Measurements from ENCODE around the gene AKAP13.

AKAP13 gene

DNA sequence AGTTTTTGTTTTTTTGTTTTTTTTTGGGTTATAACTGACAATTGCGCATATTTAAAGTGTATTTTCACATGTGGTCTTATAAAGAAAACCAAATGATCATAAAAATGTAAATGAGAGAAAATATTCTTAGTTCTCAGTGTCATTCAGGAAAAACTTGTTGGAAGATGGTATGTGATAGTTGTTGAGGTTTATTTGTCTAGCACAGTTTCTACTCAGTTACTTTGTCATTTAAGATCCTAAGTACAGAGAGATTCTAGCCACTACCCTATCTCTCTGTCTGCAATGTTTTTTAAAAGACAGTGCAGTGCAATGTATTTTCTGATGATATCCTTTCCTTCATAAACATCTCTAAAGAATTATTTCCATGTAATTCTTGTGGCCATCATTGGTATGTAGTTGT is 46.1 kb downstream of the AKAP13 start:
- H3K4me3 ChIP-seq (ENCODE audit: low read length) = no peak overlapping the region
- TF ChIP-seq, protein P1, sequence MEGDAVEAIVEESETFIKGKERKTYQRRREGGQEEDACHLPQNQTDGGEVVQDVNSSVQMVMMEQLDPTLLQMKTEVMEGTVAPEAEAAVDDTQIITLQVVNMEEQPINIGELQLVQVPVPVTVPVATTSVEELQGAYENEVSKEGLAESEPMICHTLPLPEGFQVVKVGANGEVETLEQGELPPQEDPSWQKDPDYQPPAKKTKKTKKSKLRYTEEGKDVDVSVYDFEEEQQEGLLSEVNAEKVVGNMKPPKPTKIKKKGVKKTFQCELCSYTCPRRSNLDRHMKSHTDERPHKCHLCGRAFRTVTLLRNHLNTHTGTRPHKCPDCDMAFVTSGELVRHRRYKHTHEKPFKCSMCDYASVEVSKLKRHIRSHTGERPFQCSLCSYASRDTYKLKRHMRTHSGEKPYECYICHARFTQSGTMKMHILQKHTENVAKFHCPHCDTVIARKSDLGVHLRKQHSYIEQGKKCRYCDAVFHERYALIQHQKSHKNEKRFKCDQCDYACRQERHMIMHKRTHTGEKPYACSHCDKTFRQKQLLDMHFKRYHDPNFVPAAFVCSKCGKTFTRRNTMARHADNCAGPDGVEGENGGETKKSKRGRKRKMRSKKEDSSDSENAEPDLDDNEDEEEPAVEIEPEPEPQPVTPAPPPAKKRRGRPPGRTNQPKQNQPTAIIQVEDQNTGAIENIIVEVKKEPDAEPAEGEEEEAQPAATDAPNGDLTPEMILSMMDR (IDR thresholded peaks at IDR 0.05; ENCODE audit: low read depth, low read length) = no peak
- no peak for TF ChIP-seq EZH2phosphoT487 (IDR thresholded peaks at IDR 0.05; ENCODE audit: low read depth)
- no peak overlapping the region for H3K9ac ChIP-seq (ENCODE audit: low read length)
- H3K27ac ChIP-seq (ENCODE audit: low read length) = no peak overlapping the region
- H4K20me1 ChIP-seq (ENCODE audit: insufficient read depth, low read length) = peaks cover 86% of the 10 kb centered on the region
- no peaks in the 10 kb centered on the region for H3K9me3 ChIP-seq (ENCODE audit: insufficient read depth, low read length)
- no peak overlapping the region for H3K4me2 ChIP-seq (ENCODE audit: low read length)
- H2AFZ ChIP-seq (ENCODE audit: low read depth, low read length) = no peak overlapping the region
- no peaks in the 10 kb centered on the region for H3K27me3 ChIP-seq (ENCODE audit: low read depth, low read length)
- peaks cover 77% of the 10 kb centered on the region for H3K79me2 ChIP-seq (ENCODE audit: low read length)
- peaks cover 24% of the 10 kb centered on the region for H3K4me1 ChIP-seq (ENCODE audit: low read length)
- H3K36me3 ChIP-seq (replicated peaks; ENCODE audit: low read depth, low read length) = no peaks in the 10 kb centered on the region

DNA sequence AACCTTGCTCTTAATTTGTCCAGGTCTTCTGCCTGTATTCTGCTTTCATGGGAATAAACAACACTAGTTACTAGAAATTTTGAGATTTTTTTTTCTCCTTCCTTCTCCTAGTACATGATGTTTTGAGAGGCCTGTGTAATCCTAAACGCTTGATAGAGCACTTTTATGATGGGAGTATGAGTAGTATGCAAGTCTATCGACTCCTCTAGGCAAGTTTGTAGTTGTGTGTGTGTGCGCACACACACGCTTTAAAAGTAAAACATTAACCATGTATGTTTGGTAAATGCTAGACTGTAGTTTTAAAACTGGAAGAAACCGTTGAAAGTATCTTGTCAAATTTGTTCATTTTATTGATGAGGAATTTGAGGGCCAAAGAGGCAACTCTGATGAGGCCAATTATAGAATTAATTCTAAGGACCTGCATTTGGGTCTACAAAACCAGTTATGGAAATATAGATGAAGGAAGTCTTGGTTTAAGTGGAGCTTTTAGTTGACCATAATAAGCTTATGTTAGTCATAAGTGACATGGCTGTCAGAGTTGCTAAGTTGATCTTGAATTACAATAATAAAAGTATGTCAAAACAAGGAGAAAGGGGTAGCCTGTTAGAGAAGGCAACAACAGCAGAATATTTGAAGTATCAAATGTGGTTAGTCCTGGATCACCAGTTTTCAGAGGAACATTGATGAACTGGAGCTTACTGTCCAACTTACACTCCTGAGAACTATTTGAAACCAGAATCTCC is 47.1 kb downstream of the AKAP13 start:
- Histone ChIP-seq H3K4me3 (ENCODE audit: low read length) (no peak overlapping the region), H3K27me3 (ENCODE audit: low read depth, low read length) (no peaks in the 10 kb centered on the region), H3K36me3 (replicated peaks; ENCODE audit: low read depth, low read length) (no peaks in the 10 kb centered on the region), H3K4me2 (ENCODE audit: low read length) (no peak overlapping the region), H3K9me3 (ENCODE audit: insufficient read depth, low read length) (no peaks in the 10 kb centered on the region), H4K20me1 (ENCODE audit: insufficient read depth, low read length) (peaks cover 86% of the 10 kb centered on the region), H3K79me2 (ENCODE audit: low read length) (peaks cover 76% of the 10 kb centered on the region), H3K4me1 (ENCODE audit: low read length) (peaks cover 15% of the 10 kb centered on the region), H3K9ac (ENCODE audit: low read length) (no peak overlapping the region), H3K27ac (ENCODE audit: low read length) (no peak overlapping the region), H2AFZ (ENCODE audit: low read depth, low read length) (no peak overlapping the region)
- TF ChIP-seq EZH2phosphoT487 (IDR thresholded peaks at IDR 0.05; ENCODE audit: low read depth) = no peak
- TF ChIP-seq, protein P1 (IDR thresholded peaks at IDR 0.05; ENCODE audit: low read depth, low read length) = no peak

DNA sequence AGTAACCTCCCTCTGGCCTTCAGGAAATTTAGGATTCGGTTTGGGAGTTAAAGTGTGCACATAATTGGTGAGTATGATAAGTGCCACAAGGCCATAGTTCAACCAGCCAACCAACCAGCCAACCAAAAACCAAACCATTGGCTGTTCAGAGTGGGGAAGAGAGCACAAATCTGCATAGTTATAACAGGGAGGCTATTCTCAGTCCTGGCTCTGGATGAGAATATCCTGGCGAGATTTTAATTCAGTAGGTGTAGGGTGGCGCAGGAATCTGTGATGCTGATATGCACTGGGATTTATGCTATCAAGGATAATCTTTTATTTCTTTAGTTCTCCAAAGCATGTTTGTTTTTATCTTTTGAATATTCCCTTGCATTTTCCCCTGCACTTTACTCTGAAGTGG is 49.1 kb downstream of the AKAP13 start:
- H3K4me3 ChIP-seq (ENCODE audit: low read length) = no peak overlapping the region
- no peak overlapping the region for H2AFZ ChIP-seq (ENCODE audit: low read depth, low read length)
- no peaks in the 10 kb centered on the region for H3K27me3 ChIP-seq (ENCODE audit: low read depth, low read length)
- H3K9me3 ChIP-seq (ENCODE audit: insufficient read depth, low read length) = no peaks in the 10 kb centered on the region
- TF ChIP-seq EZH2phosphoT487 (IDR thresholded peaks at IDR 0.05; ENCODE audit: low read depth) = no peak
- TF ChIP-seq, protein P1 (IDR thresholded peaks at IDR 0.05; ENCODE audit: low read depth, low read length) = no peak
- H3K9ac ChIP-seq (ENCODE audit: low read length) = no peak overlapping the region
- H3K79me2 ChIP-seq (ENCODE audit: low read length) = peaks cover 62% of the 10 kb centered on the region
- peaks cover 12% of the 10 kb centered on the region for H3K4me1 ChIP-seq (ENCODE audit: low read length)
- H3K4me2 ChIP-seq (ENCODE audit: low read length) = no peak overlapping the region
- no peaks in the 10 kb centered on the region for H3K36me3 ChIP-seq (replicated peaks; ENCODE audit: low read depth, low read length)
- peaks cover 71% of the 10 kb centered on the region for H4K20me1 ChIP-seq (ENCODE audit: insufficient read depth, low read length)
- H3K27ac ChIP-seq (ENCODE audit: low read length) = no peak overlapping the region

DNA sequence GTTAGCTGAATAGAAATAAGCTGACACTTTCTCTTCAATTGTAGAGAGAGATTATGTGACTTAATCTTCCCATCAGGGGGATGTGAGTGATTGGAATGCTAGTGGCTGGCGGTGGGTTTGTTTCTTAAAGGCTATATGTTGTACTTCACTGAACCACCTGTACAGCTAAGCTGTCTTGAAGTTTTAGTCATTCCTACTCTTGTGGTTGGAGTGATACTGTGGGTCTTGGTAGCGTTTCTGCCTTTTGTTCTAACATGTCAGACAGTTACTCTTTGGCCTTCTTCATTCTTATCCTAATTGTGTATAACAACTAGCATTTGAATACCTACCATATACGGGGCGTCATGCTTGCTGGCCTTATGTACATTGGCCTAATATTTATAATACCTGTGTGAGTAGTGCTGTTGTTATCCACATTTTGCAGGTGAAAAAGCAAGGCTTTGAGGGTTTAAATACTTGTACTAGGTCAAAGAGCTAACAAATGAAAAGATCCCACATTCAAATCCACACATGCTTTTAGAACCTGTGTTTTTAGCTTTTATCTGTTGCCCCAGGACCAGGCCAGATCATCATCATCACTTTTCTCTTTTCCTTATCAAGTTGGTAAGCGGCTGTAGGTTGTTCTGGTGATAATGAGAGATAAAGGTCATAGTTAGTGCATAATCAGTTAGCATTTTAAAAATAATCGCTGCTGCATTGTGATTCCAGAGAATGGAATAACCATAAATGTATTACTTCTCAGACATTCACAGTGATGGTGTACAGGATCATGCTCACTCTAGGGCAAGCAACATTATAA is 50.2 kb downstream of the AKAP13 start:
- peaks cover 12% of the 10 kb centered on the region for H3K4me1 ChIP-seq (ENCODE audit: low read length)
- no peak overlapping the region for H2AFZ ChIP-seq (ENCODE audit: low read depth, low read length)
- no peaks in the 10 kb centered on the region for H3K36me3 ChIP-seq (replicated peaks; ENCODE audit: low read depth, low read length)
- no peak overlapping the region for H3K4me2 ChIP-seq (ENCODE audit: low read length)
- H3K9ac ChIP-seq (ENCODE audit: low read length) = no peak overlapping the region
- peaks cover 57% of the 10 kb centered on the region for H3K79me2 ChIP-seq (ENCODE audit: low read length)
- H3K27ac ChIP-seq (ENCODE audit: low read length) = no peak overlapping the region
- no peak for TF ChIP-seq EZH2phosphoT487 (IDR thresholded peaks at IDR 0.05; ENCODE audit: low read depth)
- TF ChIP-seq, protein P1 (IDR thresholded peaks at IDR 0.05; ENCODE audit: low read depth, low read length) = no peak
- peaks cover 64% of the 10 kb centered on the region for H4K20me1 ChIP-seq (ENCODE audit: insufficient read depth, low read length)
- H3K9me3 ChIP-seq (ENCODE audit: insufficient read depth, low read length) = no peaks in the 10 kb centered on the region
- no peak overlapping the region for H3K4me3 ChIP-seq (ENCODE audit: low read length)
- no peaks in the 10 kb centered on the region for H3K27me3 ChIP-seq (ENCODE audit: low read depth, low read length)

Measured in OCI-LY3 (cell line).